ENCODE data around the gene TMEM161A.

DNA sequence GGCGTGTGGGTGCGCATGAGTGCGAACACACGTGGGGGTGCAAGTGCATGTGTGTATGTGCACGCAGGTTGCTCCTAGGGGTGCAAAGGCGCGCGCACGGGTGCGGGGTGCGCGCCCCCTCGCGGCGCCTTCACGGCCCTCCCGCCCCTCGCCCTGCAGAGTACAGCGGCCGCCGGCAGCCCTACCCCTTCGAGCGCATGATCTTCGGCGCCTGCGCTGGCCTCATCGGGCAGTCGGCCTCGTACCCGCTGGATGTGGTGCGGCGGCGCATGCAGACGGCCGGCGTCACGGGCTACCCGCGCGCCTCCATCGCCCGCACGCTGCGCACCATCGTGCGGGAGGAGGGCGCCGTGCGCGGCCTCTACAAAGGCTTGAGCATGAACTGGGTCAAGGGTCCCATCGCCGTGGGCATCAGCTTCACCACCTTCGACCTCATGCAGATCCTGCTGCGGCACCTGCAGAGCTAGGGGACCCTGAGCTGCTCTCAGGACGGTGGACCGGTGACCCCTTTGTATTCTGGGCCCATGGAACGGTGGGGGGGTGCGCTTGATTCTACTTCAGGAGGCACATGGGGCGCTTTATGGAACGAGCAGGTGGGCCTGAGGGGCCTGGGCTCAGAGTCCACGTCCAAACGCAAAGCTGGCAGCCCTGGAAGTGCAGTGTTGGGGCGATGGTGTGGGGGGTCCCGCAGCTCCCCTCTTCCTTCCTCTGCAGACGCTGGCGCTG lies 27.7 kb downstream of the TMEM161A start:
- TF ChIP-seq, protein P1, sequence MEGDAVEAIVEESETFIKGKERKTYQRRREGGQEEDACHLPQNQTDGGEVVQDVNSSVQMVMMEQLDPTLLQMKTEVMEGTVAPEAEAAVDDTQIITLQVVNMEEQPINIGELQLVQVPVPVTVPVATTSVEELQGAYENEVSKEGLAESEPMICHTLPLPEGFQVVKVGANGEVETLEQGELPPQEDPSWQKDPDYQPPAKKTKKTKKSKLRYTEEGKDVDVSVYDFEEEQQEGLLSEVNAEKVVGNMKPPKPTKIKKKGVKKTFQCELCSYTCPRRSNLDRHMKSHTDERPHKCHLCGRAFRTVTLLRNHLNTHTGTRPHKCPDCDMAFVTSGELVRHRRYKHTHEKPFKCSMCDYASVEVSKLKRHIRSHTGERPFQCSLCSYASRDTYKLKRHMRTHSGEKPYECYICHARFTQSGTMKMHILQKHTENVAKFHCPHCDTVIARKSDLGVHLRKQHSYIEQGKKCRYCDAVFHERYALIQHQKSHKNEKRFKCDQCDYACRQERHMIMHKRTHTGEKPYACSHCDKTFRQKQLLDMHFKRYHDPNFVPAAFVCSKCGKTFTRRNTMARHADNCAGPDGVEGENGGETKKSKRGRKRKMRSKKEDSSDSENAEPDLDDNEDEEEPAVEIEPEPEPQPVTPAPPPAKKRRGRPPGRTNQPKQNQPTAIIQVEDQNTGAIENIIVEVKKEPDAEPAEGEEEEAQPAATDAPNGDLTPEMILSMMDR (IDR thresholded peaks at IDR 0.05; ENCODE audit: low read depth, low read length): no peak
- TF ChIP-seq EZH2phosphoT487 (IDR thresholded peaks at IDR 0.05; ENCODE audit: low read depth): no peak

Data from OCI-LY3 (cell line).